ENCODE results near the gene WASF2.
A peak's percentile ranks its signal among the peaks of the same experiment; 100 is the strongest.
"Not testable (repeated sequence)": the region's sequence is repeated elsewhere in the genome, so short reads cannot be mapped to it uniquely, and the experiment has no call there.

WASF2 gene

DNA sequence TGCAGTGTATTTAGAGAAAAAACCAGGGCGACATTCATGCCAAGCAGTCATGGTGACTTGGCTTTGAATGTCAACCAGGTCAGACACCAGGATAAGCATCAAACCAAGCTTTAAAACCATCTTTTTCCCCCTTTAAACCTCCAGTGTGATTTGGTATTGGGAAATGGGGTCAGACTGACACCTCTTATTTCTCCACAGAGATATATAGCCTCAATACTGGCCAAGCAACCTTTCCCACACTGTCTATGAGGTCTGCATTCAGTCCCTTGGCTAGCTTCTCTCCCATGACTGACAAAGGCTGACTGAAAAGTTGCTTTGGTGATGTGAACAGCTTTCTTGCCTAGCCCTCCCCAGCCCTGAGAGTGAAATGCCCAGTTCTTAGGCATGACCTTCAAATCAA lies 75.9 kb downstream of the WASF2 start:
- no peak overlapping the region for H3K4me3 ChIP-seq (replicated peaks in 1 of 2; ENCODE audit: low read depth in 2 of 2, low read length in 2 of 2)
- no peak for DNase-seq (ENCODE audit: low read depth in 2 of 2)

DNA sequence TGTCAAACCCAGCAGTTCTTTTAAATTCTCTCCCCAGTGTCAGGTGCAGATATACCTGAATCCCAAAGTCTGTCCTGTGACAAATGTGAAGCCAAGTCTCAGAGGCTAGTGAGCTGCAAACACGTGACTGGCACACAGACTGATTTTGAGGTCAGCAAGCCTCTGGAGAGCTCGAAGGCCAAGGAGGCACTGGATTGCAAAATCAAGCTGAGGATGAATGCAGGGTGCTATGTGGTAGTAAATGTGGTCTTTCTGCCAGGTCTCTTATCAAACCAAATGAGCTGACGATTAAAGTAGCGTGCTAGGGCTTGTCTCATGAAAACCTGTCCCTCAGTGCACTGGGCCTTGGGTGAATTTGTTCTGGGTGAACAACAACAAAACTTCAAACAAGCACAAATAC lies 77.0 kb downstream of the WASF2 start:
- TF ChIP-seq, protein P1, sequence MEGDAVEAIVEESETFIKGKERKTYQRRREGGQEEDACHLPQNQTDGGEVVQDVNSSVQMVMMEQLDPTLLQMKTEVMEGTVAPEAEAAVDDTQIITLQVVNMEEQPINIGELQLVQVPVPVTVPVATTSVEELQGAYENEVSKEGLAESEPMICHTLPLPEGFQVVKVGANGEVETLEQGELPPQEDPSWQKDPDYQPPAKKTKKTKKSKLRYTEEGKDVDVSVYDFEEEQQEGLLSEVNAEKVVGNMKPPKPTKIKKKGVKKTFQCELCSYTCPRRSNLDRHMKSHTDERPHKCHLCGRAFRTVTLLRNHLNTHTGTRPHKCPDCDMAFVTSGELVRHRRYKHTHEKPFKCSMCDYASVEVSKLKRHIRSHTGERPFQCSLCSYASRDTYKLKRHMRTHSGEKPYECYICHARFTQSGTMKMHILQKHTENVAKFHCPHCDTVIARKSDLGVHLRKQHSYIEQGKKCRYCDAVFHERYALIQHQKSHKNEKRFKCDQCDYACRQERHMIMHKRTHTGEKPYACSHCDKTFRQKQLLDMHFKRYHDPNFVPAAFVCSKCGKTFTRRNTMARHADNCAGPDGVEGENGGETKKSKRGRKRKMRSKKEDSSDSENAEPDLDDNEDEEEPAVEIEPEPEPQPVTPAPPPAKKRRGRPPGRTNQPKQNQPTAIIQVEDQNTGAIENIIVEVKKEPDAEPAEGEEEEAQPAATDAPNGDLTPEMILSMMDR (IDR thresholded peaks at IDR 0.05; ENCODE audit: low read depth, low read length) = no peak
- no peak for DNase-seq (ENCODE audit: low read depth in 2 of 2)
- no peak overlapping the region for H3K4me3 ChIP-seq (replicated peaks in 1 of 2; ENCODE audit: low read depth in 2 of 2, low read length in 2 of 2)

More for the DNA sequence above, 75.9 kb downstream of the WASF2 start:
- TF ChIP-seq, protein P1 (IDR thresholded peaks at IDR 0.05; ENCODE audit: low read depth, low read length) = no peak

DNA sequence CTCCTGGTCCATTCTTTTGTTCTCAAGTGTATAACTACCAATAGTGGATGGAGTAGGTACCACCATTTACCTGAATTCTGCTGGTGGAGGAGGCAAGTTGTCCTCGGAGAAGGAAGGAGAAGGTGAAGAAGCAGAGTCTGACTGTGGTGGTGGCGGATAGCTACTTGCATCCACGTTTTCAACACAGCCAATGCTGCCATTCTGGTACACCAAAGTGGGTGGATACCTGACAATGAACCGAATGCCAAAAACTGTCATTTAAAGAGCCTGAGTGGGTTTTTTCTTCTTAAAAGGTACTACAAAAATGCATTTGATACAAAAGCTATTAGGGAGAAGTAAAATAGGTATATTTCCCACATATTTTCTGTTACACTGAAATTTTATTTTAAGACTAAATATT lies 77.5 kb downstream of the WASF2 start:
- TF ChIP-seq, protein P1 (IDR thresholded peaks at IDR 0.05; ENCODE audit: low read depth, low read length) = no peak

DNA sequence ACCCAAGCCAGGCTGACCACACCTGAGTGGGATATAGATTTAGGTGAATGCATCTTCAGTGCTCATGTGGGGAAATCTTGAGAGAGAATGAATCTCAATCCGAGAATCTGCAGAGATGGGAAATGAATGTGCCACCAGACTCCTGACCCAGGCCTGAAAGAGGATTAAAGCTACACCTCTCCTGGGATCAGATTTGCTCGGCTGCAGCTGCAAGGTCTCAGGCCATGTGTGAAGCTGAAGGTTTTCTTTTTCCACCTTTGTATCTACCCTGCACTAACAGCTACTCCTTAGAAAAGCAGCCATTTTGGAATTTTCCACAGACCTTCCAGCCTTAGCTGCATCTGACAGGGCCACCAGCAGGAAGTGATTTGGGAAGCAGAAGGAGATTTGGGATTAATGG lies 79.3 kb downstream of the WASF2 start:
- no peak overlapping the region for H3K4me3 ChIP-seq (replicated peaks in 1 of 2; ENCODE audit: low read depth in 2 of 2, low read length in 2 of 2)
- TF ChIP-seq, protein P1 (IDR thresholded peaks at IDR 0.05; ENCODE audit: low read depth, low read length) = no peak
- DNase-seq (ENCODE audit: low read depth in 2 of 2) = no peak

More for the DNA sequence above, 77.5 kb downstream of the WASF2 start:
- no peak overlapping the region for H3K4me3 ChIP-seq (replicated peaks in 1 of 2; ENCODE audit: low read depth in 2 of 2, low read length in 2 of 2)
- no peak for DNase-seq (ENCODE audit: low read depth in 2 of 2)

DNA sequence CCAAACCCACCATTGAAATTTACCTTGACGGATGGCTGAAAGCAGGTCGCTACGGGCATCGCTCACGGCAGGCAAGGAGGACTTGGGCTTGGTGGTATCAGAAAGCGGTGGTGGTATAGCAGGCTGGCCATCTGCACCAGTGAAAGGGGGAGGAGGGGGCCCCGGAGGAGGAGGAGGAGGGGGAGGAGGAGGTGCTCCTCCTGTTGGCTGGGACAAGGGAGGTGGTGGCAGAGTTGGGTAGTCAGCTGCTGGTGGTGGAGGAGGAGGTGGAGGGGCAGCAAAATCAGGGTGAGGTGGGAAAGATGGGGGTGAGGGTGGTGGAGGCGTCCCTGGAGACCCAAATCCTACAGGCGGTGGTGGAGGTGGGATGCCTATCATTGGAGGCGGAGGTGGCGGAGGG lies 80.3 kb downstream of the WASF2 start:
- DNase-seq (ENCODE audit: low read depth in 2 of 2) = no peak
- no peak overlapping the region for H3K4me3 ChIP-seq (replicated peaks in 1 of 2; ENCODE audit: low read depth in 2 of 2, low read length in 2 of 2)
- TF ChIP-seq, protein P1 (IDR thresholded peaks at IDR 0.05; ENCODE audit: low read depth, low read length) = no peak

DNA sequence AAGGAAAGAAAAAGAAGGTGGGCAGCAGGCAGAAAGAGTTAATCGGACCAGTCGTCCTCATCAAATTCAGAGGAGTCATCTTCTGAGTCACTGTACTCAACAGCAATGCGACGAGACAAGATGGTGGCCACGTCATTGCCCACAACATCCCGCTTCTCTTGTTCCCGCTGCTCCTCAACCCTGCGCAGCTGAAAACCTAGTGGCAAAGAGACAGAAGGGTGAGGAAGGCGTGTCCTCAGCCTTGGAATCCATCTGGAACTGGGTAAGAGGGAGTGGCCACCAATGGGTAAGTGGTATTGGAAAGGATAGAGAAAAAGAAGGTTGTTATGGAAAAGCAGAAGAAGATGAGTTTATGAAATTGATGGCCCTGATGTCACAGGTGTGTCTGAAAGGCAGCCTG lies 81.8 kb downstream of the WASF2 start:
- peak in 1 of 2 donors; percentile 49 for DNase-seq (ENCODE audit: low read depth in 2 of 2)
- TF ChIP-seq, protein P1 (IDR thresholded peaks at IDR 0.05; ENCODE audit: low read depth, low read length) = no peak
- H3K4me3 ChIP-seq (replicated peaks in 1 of 2; ENCODE audit: low read depth in 2 of 2, low read length in 2 of 2) = no peak overlapping the region

DNA sequence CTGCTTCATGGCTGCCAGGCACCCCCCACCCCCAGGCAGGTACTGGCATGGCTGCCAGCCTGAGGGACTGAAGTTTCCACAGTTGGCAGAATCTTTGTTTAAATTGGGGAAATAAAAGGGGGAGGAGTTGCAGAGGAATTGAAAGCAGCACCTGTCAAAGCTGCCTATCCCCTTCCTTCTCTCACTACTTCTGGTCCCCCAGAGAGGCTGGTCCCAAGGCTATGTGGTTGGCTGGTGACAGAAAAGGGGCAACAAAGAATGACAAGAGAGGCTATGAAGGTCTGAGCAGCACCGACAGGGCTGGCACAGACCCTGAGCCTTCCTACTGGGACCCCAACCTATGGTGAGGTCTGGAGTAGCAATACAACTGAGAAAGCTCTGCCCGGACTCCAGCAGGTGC lies 83.2 kb downstream of the WASF2 start:
- H3K4me3 ChIP-seq (replicated peaks in 1 of 2; ENCODE audit: low read depth in 2 of 2, low read length in 2 of 2); DNase-seq (ENCODE audit: low read depth in 2 of 2): not testable (repeated sequence)
